ENCODE results near the gene LIF.

DNA sequence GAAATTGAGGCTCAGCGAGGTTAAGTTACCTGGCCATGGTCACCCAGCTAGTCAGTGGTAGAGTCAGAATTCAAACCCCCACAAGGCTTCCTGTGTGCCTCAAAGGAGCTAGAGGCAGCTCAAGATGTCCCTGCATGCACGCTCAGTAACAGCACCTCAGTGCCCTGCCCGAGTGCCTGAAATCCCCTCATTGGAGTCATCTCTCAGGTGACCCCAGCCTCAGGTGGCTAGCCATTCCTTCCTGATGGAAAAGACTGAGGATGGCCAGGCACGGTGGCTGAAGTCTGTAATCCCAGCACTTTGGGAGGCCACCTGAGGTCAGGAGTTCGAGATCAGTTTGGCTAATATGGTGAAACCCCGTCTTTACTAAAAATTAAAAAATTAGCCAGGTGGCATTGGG lies 36.9 kb downstream of the LIF start:
- TF ChIP-seq, protein P1, sequence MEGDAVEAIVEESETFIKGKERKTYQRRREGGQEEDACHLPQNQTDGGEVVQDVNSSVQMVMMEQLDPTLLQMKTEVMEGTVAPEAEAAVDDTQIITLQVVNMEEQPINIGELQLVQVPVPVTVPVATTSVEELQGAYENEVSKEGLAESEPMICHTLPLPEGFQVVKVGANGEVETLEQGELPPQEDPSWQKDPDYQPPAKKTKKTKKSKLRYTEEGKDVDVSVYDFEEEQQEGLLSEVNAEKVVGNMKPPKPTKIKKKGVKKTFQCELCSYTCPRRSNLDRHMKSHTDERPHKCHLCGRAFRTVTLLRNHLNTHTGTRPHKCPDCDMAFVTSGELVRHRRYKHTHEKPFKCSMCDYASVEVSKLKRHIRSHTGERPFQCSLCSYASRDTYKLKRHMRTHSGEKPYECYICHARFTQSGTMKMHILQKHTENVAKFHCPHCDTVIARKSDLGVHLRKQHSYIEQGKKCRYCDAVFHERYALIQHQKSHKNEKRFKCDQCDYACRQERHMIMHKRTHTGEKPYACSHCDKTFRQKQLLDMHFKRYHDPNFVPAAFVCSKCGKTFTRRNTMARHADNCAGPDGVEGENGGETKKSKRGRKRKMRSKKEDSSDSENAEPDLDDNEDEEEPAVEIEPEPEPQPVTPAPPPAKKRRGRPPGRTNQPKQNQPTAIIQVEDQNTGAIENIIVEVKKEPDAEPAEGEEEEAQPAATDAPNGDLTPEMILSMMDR (IDR thresholded peaks at IDR 0.05 in 4 of 5, conservative IDR thresholded peaks at IDR 0.05 in 1 of 5): no peak
- no peak for TF ChIP-seq POLR2A (IDR thresholded peaks at IDR 0.05)
